IPS-18c (cell line): ENCODE measurements around the gene APOLD1.
"Not testable (repeated sequence)": the region's sequence is repeated elsewhere in the genome, so short reads cannot be mapped to it uniquely, and the experiment has no call there.

Experiments used
- H3K4me3 ChIP-seq: 2 replicates; pipeline ENCODE4 v1.7.0; 2013; ENCODE audit warnings: low read depth, mild to moderate bottlenecking, low read length, moderate library complexity; ENCODE audit not compliant: insufficient read depth
- H3K9me3 ChIP-seq: one replicate; pipeline ENCODE4 v1.6.1; 2013; ENCODE audit warnings: mild to moderate bottlenecking, low read length, moderate library complexity; ENCODE audit not compliant: control insufficient read depth, insufficient read depth

The APOLD1 gene

GRCh38 chr12:12784911-12785814 lies at the start of gene APOLD1:
Gene APOLD1 (plus strand): TSS chr12:12785659. CDS start chr12:12785692, 33 bp downstream.
- H3K4me3 ChIP-seq, result peak within 1 kb of the TSS; percentile 49
- no peaks in the 10 kb centered on the region for H3K9me3 ChIP-seq

- Histone ChIP-seq H3K4me3 (no peak overlapping the region), H3K9me3 (no peaks in the 10 kb centered on the region)
Measured at GRCh38 chr12:12736759-12737676, 48.4 kb upstream of the APOLD1 start.

- H3K9me3 ChIP-seq, H3K4me3 ChIP-seq: not testable (repeated sequence)
Measured at GRCh38 chr12:12738152-12738551, 47.3 kb upstream of the APOLD1 start.

GRCh38 chr12:12741660-12742059 lies 43.8 kb upstream of the APOLD1 start:
- no peak overlapping the region for H3K4me3 ChIP-seq
- H3K9me3 ChIP-seq, result no peaks in the 10 kb centered on the region

GRCh38 chr12:12744546-12745305 lies 40.7 kb upstream of the APOLD1 start:
- Histone ChIP-seq H3K9me3 (no peaks in the 10 kb centered on the region), H3K4me3 (no peak overlapping the region)

GRCh38 chr12:12745576-12746211 lies 39.8 kb upstream of the APOLD1 start:
- no peak overlapping the region for H3K4me3 ChIP-seq
- no peaks in the 10 kb centered on the region for H3K9me3 ChIP-seq

- H3K9me3 ChIP-seq, result no peaks in the 10 kb centered on the region
- H3K4me3 ChIP-seq, result no peak overlapping the region
Measured at GRCh38 chr12:12747278-12747677, 38.2 kb upstream of the APOLD1 start.

GRCh38 chr12:12748044-12748443 lies 37.4 kb upstream of the APOLD1 start:
- no peak overlapping the region for H3K4me3 ChIP-seq
- H3K9me3 ChIP-seq, result no peaks in the 10 kb centered on the region

- Histone ChIP-seq H3K4me3 (no peak overlapping the region), H3K9me3 (no peaks in the 10 kb centered on the region)
Measured at GRCh38 chr12:12749433-12749832, 36.0 kb upstream of the APOLD1 start.

- Histone ChIP-seq H3K4me3 (no peak overlapping the region), H3K9me3 (no peaks in the 10 kb centered on the region)
Measured at GRCh38 chr12:12755923-12756322, 29.5 kb upstream of the APOLD1 start.

GRCh38 chr12:12757121-12757520 lies 28.3 kb upstream of the APOLD1 start:
- Histone ChIP-seq H3K4me3 (no peak overlapping the region), H3K9me3 (no peaks in the 10 kb centered on the region)

GRCh38 chr12:12759234-12759915 lies 26.1 kb upstream of the APOLD1 start:
- Histone ChIP-seq H3K4me3 (no peak overlapping the region), H3K9me3 (no peaks in the 10 kb centered on the region)

- no peak overlapping the region for H3K4me3 ChIP-seq
- no peaks in the 10 kb centered on the region for H3K9me3 ChIP-seq
Measured at GRCh38 chr12:12764824-12765223, 20.6 kb upstream of the APOLD1 start.

GRCh38 chr12:12770262-12770661 lies 15.2 kb upstream of the APOLD1 start:
- H3K9me3 ChIP-seq, result no peaks in the 10 kb centered on the region
- no peak overlapping the region for H3K4me3 ChIP-seq

- Histone ChIP-seq H3K4me3 (no peak overlapping the region), H3K9me3 (no peaks in the 10 kb centered on the region)
Measured at GRCh38 chr12:12774791-12775190, 10.7 kb upstream of the APOLD1 start.

- H3K4me3 ChIP-seq, result no peak overlapping the region
- no peaks in the 10 kb centered on the region for H3K9me3 ChIP-seq
Measured at GRCh38 chr12:12776261-12776660, 9.2 kb upstream of the APOLD1 start.
